DMS153 treated with DMSO at 0.1 percent for 48 hours (cell line): ENCODE results near the gene SNX20.

Experiments used
- DNase-seq: peaks from one replicate; lab custom pipeline; 2025; ENCODE audit not compliant: unreplicated experiment; lab: John Stamatoyannopoulos, UW

Gene SNX20

DNA sequence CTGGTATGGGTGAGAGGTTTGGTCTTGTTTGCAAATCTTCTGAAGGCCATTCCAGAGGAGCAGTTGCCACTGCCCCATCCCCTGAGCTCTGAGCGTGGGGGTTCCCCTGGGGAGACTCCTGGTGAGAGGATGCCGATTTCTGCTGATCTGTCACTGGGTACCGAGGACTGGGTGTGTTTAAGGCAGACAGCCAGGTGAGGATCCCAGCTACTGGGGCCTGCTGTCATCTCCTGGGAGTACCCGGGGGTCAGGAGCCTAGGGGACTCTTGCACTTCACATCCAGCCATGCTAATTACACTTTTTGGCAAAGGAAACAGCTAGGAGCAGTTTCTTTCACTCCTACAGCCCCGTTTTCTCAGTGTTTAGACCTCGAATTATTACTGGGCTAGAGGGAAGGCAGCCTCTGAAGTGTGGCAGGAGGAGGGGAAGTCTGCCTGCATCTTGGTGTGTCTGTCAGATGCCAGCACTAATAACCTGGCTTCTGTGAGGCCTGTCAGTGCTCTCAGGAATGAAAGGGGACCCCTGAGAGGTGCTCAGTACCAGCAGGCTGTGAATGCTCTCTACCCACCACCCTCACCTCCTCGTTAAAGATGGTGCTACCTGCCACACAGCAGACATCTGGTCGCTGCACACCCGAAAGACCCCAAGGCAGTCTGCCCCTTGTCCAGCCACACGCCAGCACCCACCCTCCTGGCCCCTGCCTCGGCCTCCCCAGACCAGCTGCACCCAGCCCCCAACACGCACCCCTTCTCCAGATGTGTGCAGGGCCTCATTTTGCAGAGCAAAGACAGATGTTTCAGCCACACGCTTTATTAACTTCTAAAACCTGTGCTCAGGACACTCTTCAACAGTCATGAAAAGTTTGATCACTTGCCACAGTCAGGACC, 43.2 kb downstream of the SNX20 start:
- DNase-seq = no peak

DNA sequence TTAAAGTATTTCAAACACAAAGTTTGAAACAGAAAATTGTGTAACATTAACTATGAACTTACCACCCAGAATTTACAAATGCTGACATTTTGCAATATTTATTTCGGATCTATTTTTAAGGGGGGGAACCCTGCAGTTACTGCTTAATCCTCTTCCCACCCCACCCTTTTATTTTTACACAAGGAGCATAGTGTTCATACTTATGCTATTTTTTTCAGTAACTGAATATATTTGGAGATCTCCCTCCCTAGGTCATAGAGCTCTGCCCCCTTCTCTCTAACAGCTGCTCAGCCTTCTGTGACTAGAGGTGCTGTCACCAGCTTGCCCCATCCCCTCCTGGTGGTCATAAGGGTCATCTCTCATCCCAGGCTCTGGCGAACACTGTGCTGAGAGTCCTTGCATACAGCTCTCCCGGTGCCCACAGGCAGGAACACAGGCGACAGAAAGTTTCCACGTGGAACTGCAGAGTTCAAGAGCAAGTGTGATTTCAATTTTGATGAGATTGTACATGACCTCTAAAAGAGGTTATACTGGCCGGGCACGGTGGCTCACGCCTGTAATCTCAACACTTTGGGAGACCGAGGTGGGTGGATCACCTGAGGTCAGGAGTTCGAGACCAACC, 44.2 kb downstream of the SNX20 start:
- no peak for DNase-seq

DNA sequence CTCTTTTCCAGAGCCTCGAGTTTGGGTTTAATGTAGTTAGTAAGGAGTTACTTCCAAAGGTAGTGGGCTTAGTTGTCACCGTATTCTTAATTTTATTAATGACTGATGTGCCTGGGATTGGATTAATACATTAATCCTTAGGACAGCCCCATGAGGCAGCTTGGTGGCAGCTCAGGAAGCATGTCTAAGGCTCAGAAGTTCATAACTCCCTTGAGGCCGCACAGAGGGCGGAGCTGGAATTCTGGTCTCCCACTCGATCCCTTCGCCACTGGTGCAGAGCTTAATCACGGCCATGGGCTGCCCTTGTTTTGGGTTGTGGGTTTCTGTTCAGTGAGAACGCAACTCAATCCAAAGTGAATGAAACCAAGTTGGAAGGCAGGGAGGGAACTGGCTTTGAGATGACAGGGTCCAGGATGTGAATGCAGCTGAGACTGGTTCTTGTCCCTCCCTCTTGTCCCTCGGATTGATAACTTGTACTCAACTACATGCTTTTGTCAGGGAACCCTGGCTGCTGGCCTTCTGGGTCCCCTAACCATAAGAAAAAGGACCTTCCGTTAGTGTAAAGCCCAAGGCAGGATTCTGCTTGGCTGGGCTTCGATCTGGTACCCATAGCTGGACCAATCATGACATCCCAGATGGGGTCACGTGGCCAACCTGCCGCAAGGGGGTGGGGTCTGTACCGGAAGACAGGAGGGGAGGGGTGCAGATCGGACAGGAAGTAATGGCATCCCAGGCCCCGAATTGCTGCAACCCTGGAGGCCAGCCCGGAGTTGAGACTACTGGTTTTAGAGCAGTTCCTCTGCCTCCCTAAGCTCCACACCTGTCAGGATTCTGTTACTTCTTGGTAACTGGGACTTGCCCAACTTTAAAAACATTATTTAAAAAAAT, 45.4 kb downstream of the SNX20 start:
- no peak for DNase-seq

DNA sequence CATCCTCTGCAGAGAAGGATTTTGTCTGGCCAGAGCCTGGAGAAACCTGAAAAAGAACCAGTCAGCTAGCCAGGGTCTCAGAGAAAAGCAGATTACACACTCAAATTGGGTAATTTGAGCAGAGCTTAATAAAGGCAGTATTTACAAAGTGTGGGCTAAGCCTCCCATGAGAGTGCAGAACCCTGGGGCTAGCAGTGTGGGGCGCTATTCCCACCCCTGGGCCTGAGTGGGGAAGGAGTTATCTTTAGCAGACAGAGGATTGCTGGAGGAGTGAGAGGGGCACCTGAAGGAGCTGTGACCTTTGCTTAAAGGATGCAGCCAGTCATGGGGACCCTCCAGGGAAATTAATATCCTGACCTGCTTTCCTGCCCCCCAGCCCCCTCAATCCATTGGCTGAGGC, 46.2 kb downstream of the SNX20 start:
- no peak for DNase-seq

DNA sequence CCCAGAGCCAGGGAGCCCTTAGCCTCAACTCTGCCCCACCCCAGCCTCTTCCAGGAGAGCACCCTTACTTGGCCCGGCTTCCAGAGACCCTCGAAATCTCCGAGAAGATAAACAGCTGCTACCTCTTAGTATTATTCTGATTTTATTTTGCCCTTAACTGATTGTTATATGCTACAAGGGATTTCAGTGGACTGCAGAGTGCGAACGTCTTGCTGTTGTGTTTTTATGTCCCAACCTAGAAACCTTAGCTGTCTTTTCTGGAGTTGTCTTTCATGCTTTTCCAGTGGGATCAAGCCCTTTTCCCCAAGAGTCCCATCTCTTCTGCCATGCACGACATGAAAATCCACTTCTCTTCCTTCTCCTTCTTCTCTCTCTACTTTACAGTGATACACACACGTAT, 47.0 kb downstream of the SNX20 start:
- DNase-seq = no peak

DNA sequence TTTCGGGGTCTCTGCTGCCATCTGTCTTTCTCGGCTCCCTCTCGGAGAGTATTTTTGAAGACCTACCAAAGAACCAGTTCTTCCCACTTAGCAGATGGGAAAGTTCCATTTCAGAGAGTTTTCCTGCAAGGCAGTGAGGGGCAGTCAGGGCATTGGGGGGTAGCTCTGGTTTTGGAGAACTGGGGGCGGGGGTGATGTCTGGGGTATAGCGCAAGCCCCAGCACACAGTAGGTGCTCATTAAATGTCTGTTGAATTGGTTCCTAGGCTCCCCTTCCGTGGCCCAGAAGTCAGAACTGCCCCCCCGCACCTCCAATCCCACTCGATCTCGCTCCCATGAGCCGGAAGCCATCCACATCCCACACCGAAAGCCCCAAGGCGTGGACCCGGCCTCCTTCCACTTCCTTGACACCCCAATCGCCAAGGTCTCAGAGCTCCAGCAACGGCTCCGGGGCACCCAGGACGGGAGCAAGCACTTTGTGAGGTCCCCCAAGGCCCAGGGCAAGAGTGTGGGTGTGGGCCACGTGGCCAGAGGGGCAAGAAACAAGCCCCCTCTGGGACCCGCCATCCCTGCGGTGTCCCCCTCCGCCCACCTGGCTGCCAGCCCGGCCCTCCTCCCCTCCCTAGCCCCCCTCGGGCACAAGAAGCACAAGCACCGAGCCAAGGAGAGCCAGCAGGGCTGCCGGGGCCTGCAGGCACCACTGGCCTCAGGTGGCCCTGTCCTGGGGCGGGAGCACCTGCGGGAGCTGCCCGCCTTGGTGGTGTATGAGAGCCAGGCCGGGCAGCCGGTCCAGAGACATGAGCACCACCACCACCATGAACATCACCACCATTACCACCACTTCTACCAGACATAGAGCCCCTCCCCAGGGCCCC, 47.9 kb downstream of the SNX20 start:
- no peak for DNase-seq

DNA sequence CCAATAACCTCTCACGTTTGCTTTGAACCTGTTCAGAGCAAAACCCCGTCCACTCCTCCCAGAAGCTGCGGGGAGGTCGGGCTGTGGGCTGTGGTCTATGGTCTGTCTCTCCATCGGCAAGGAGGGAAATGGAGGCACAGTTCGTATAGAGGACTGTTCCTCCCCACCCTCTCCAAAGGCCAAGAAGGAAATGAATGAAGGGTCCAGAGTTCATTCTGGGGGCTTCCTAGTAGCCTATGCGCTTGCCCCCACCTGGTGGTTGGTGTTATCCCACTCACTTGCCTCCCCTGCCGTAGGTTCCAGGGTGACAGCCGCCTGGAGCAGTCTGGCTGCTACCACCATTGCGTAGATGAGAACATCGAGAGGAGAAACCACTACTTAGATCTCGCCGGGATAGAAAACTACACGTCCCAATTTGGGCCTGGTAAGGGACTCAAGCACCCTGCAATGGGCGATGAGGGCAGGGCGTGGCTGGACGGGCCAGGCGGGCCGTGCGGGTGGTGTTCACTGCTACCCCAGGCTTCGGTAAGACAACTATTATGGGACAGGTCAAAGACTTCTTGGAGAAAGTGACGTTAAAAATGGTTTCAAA, 49.0 kb downstream of the SNX20 start:
- no peak for DNase-seq

DNA sequence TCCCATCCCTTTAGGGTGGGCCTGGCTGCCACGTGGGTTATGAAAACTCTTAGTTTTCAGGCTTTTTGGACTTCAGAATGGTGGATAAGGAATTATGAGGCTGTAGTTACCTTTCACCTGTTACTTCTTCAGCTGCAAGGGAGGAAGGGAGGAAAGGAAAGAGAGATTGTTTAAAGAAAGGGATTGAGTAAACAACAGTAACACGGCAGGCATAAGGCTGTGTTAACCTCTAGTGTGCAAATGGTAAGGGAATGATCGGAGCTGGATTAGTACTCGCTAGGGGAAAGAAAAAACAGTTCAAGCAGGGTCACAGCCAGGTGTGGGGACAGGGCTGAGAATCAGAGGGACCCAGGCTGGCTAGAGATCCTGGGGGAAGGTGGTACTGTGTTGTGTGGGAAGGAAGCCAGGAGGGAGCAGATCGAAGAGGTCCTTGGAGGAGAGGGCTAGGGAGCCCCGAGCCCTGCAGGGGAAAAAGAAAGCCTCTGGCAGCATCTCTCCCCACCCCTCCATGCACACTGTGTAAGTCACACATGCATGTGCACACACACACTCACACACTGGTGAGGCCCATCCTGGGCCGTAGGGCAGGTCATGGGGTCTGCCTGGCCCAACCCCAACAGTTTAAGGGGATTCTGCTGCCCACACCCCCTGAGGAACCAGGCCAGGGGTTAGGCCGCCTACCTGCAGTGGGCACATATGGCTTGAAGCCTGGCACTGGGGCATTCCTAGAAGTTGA, 49.7 kb downstream of the SNX20 start:
- no peak for DNase-seq

DNA sequence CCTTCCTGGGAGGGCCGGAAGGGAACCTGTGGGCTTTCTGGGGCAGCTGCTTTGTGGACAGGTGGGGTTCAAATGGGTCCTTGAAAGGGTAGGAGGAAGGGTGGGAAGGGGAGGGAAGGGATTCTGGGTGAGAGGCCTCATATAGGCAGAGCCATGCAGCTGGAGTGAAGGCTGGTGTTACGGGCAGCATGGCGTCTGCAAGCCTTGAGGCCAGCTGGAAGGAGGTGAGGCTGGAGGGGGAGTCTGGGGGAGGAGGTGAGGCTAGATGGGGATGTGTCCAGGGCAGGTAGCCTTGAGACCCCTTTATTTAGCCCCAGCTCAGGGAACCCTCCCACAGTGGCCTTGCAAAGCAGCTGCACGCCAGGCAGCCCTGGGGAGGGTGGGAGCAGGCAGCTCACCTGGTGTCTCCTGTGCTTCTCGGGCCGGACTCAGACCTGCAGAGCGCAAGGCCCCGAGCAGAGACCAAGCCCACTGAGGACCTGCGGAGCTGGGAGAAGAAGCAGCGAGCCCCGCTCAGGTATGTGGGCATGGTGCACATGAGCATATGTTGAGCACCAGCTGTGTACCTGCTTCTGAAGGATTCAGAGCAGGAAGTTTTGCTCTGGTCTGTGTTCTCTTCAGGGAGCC, 50.6 kb downstream of the SNX20 start:
- DNase-seq = no peak

DNA sequence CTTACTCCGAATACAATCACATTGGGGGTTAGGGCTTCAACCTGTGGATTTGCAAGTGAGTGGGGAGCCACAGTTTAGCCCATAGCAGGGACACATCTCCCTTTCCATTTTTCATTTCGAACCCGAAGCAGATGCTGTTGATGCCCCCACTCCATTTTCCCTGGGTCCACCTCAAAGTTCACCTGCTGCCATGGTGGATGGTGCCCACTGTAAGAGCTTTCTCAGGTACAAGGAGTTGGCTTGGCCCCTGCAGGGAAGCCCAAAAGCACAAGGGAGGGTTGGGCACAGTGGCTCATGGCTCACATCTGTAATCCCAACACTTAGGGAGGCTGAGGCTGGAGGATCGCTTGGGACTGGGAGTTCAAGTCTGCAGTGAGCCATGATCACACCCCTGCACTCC, 51.8 kb downstream of the SNX20 start:
- no peak for DNase-seq

DNA sequence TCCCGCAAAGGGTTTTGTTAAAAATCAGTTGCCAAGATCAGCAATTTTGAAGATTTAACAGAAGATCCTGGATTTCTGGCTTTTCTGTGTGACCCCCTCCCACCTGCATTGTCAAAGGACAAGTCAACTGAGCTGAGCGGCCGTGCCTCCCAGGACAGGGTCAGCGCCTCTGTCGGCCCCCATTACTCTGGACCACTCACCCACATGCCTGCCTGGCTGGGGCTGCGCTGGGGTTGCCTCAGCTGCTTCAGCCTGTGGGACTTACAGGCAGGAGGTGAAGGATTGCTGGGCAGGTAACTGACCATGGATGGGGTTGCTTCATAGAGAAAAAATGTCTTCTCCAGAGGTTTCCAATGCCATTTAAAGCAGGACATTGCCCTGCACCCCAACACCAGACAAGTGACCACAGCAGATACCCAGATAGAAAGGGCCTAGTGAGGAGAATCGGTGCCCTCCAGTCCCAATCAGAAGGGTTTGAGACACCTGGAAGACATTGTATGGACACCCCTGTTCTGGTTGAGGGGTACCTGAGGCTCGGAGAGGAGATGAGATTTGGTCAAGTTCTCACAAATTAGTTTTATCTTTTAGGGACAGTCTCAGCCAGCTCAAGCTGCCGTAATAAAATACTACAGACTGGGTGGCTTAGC, 52.8 kb downstream of the SNX20 start:
- no peak for DNase-seq

DNA sequence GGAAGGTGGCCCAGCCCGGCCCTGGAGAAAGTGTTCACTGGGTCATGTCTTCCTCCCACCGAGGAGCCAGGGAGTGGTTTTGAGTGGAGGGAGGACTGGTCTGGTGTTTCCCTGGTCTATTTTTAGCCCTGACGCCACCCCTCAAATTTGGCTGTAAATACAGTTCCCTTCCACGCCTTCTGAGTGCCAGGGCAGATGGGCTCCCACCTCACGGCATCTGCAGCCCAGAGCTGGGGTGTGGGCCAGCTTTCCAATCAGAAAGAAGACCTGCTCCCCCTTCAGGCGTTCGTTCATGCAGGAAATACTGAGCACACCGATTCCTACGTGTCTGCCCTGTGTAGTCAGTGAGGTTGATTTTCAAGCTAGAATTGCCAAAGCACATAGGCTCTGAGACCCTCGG, 53.7 kb downstream of the SNX20 start:
- no peak for DNase-seq

DNA sequence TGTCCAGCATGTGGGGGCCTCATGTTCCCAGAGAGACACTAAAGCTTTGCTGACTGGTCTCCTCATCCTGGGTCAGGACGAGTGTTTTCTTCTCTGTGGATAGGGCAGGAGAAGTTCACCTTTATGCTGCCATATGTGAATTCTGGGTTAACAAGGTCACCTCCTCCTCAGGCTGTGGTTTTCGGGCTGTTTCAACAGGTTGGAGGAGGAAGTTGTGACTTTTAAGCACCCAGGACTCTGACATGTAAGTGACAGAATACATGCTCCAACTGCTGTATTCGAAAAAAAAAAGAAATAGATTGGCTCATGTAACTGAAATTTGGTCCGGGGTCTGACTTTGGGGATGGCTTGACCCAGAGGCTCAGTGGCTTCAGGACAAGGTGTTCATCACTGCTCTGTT, 54.2 kb downstream of the SNX20 start:
- DNase-seq = no peak

DNA sequence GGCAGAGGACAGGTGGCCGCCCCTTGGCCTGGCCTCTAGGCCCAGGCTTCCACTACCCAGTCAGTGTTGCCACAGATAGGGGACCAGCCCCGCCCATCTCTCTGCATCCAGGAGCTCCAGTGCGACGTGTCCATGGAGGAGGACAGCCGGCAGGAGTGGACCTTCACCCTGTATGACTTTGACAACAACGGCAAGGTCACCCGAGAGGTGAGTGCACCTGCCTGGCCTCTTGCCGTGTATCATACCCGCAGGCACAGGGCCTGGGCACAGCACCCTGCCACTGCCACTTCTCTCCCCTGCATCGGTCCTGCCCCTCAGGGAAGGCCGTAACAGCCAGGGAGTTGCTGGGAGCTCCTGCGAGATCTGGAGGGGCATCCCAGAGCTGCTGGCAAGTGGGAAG, 55.7 kb downstream of the SNX20 start:
- DNase-seq = no peak

DNA sequence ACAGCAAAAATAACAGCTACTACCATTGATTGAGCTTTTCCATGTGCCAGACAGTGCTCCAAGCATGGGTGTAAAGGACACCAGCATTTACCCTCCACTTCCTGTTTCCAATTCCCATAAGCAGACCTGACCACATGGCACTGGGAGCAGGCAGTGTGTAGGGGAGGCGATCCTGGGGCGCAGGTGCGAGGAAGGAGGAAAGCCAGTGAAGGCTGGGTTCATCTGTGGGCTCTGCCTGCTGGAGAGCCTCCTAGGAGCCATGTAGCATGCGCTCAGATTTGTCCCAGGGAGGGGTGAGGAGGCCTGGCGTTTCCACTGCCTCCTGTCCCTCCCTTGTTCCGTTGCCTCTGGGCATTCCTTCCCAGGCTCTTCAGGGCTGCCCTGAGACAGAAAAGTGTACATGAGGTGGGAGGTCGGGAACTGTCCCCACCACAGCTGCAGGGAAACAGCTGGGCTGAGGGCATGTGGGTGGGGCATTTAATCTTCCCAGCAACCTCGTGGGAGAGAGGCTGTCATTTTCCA, 56.6 kb downstream of the SNX20 start:
- DNase-seq = no peak

DNA sequence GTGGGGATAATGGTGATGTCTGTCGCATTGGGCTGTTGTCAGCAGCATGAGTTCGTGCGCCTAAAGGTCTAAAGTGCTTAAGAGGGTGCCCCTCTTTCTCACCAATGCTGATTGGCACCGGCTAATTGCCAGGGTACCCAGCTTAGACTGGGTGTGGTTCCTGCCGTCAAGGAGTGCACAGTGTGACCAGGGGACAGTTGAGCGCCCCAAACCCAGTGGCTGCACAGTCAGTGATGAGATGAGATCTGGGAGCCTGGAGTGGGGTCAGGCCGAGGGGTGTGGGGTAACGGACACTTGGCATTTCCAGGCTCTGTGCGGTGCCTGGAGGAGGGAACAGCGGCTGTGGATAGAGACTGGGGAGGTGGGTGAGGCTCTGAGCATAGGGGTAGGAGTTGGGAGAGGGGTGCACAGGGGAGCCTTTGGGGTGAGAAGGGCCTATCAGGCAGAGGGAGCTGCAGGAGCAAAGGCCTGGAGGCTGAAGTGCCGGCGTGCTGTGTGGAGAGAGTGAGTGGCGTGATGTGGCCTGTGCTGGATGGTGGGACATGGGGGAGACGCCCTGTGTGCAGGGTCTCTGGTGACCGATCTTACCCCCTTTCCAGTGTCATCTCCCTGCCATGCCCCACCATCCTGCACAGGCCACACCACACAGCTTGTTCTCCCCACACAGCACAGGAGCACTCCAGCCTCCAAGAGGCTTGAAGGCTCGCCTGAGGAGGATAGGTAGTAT, 58.3 kb downstream of the SNX20 start:
- no peak for DNase-seq

DNA sequence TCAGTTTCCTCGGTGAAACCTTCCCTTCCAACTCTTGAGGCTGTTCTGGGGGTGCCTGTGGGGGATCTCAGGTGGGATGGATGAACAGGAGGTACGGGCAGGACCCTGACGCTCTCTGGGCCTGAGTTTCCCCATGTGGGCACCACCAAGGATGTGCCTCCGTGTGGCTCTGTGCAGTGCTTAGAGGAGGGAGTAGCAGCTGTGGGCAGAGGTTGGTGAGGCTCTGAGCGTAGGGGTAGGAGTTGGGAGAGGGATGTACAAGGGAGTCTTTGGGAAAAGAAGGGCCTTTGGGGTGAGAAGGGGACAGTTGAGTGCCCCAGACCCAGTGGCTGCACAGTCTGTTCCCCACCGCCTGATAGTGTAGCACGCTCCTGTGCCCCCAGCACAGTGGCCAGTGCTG, 59.1 kb downstream of the SNX20 start:
- no peak for DNase-seq
